Ascending aorta (tissue), 2 donors: ENCODE data around the gene HIGD2A. TPM values are rescaled to one million over a fixed set of nuclear protein-coding genes. Genes with fewer than 3 reads are reported as not detected.

Experiments
- DNase-seq, 2 donors: peaks; one replicate each; pipeline ENCODE4 v3.0.0-alpha.2; 2019; ENCODE audit warnings: low spot score in 2 of 2
- H3K27ac ChIP-seq, 2 donors: fragments of 200-600 bp; sonication (generic); one replicate each; pipeline ENCODE4 v1.5.1; 2016 to 2017; ENCODE audit warnings: mild to moderate bottlenecking in 1 of 2
- H3K27me3 ChIP-seq: fragments of 200-600 bp; sonication (generic); one replicate; pipeline ENCODE4 v1.5.1; 2017
- H3K36me3 ChIP-seq, 2 donors: fragments of 200-600 bp; sonication (generic); one replicate each; pipeline ENCODE4 v1.5.1; 2016
- H3K4me1 ChIP-seq, 2 donors: fragments of 200-600 bp; sonication (generic); one replicate each; pipeline ENCODE4 v1.5.1; 2016 to 2017; ENCODE audit warnings: mild to moderate bottlenecking in 1 of 2
- H3K4me3 ChIP-seq, 2 donors: fragments of 200-600 bp; sonication (generic); one replicate each; pipeline ENCODE4 v1.5.1; 2016 to 2017; ENCODE audit warnings: mild to moderate bottlenecking in 1 of 2
- H3K9me3 ChIP-seq, 2 donors: fragments of 200-600 bp; sonication (generic); one replicate each; pipeline ENCODE4 v1.5.1; 2016
- intact Hi-C: fragments of 100-400 bp; cut with DNase I; formaldehyde crosslinking; loops from one replicate; pipeline ENCODE4 v1.15.1; 2023
- total RNA-seq: library from RNA; depleted of rRNA; stranded (reverse); fragments of >200 nt; gene quantifications from one replicate; pipeline ENCODE4 v1.1.0, GENCODE V29; 2016
- TF ChIP-seq, protein P1 (sequence below), 3 experiments: fragments of 200-600 bp in 2 of 3; fragments of 450-650 bp in 1 of 3; sonication (generic) in 2 of 3; IDR thresholded peaks; one replicate each; pipeline ENCODE4 v1.5.1; 2016 to 2019; ENCODE audit warnings: antibody characterized with exemption in 3 of 3, mild to moderate bottlenecking in 1 of 3, moderate library complexity in 1 of 3

HIGD2A gene
- total RNA-seq, 1 donor from 2014 or later: 36.7 TPM

DNA sequence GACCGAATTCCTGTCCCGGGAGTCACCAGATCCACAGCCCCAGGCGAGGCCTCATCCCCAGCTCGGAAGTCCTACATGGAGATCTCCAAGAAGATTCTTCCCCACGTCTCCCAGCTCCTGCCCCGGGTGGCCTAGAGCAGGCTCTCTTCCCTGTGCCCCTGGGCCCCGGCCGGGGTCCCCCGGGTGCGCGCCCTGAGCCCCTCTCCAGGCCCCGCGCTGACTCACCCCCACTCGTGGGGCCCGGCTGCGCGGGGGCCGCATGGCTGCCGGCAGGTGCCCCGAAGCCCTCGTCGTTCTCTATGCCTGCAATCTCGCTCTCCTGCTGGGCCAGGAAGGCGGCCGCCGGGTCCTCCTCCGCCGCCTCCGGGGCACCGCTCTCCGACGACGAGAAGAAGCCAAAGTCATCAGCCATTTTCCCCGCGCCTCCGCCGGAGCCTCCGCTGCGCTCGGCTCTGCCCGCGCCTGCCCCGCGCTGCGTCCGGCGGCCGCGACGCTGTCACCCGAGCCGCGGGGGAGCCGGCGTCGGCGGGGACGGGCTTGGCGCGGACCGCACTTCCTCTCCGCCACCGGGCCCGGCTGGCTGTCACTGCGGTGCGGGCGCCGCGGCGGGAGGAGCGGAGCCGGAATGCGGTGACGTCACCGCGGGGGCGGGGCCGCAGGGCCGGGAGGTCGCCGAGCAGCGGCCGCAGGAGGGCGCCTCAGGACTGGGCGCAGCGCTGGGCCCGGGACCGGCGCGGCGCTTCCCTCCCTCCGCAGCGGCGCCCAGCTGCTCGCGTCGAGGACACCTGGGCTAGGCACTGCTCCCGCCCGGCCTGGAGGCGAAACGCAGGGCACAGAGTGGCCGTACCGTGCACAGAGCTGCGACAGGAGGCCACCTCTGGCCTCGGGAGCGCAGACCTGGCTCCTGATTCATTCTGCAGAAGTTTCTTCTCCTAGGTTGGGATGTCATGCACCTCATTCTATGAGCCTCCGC, 27.7 kb downstream of the HIGD2A start, which contains the start of gene CLTB:
TSS of gene CLTB (minus strand) at position 588 of the 973 bp plus-strand sequence. CDS start at position 412, 176 bp downstream.
- Histone ChIP-seq H3K9me3 (no peaks in the 10 kb centered on the region), H3K27me3 (no peaks in the 10 kb centered on the region), H3K4me3 (peak within 1 kb of the TSS; percentile 64 to 71), H3K4me1 (peaks cover 0 to 32% of the 10 kb centered on the region in 2 donors), H3K27ac (peak within 1 kb of the TSS; percentile 80 to 92), H3K36me3 (no peaks in the 10 kb centered on the region)
- TF ChIP-seq, protein P1, sequence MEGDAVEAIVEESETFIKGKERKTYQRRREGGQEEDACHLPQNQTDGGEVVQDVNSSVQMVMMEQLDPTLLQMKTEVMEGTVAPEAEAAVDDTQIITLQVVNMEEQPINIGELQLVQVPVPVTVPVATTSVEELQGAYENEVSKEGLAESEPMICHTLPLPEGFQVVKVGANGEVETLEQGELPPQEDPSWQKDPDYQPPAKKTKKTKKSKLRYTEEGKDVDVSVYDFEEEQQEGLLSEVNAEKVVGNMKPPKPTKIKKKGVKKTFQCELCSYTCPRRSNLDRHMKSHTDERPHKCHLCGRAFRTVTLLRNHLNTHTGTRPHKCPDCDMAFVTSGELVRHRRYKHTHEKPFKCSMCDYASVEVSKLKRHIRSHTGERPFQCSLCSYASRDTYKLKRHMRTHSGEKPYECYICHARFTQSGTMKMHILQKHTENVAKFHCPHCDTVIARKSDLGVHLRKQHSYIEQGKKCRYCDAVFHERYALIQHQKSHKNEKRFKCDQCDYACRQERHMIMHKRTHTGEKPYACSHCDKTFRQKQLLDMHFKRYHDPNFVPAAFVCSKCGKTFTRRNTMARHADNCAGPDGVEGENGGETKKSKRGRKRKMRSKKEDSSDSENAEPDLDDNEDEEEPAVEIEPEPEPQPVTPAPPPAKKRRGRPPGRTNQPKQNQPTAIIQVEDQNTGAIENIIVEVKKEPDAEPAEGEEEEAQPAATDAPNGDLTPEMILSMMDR (IDR thresholded peaks at IDR 0.05): peak; percentile 23 to 97 (median 54)
- intact Hi-C loops: loop anchor here (1.0 to 5.0 kb wide), 5 partner anchors 27 to 231 kb away; partner anchors contain the start of genes FAF2, KIAA1191, RNF44 and TSPAN17
- peak; percentile 49 to 94 for DNase-seq

DNA sequence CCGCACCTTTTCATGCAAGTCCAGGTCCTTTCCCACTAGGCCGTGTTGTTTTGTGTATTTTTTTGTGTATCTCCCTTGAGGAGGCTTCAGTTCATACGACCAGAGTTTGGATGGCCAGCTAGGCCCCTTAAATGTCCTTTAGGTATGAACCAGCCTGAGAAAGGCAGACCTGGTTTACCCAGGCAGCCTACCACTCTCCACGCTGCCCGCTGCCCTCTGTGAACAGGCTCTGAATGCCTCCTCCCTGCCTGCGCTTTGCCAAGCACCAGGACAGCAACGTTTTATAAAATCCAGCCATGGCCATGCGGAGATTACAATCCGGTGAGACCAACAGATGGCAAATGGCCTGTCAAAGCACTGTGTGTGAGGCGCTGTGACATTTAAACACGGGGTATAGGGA, 28.4 kb downstream of the HIGD2A start:
- Histone ChIP-seq H3K4me1 (peaks cover 0 to 32% of the 10 kb centered on the region in 2 donors), H3K4me3 (peak overlapping the region; percentile 64 to 71), H3K9me3 (no peaks in the 10 kb centered on the region), H3K27ac (peak overlapping the region; percentile 69 to 80), H3K36me3 (no peaks in the 10 kb centered on the region), H3K27me3 (no peaks in the 10 kb centered on the region)
- intact Hi-C loops: loop anchor here (1.0 to 5.0 kb wide), 5 partner anchors 28 to 230 kb away; partner anchors contain the start of genes FAF2, KIAA1191, RNF44 and TSPAN17
- peak in 1 of 2 donors; percentile 71 for DNase-seq
- TF ChIP-seq, protein P1 (IDR thresholded peaks at IDR 0.05): no peak

DNA sequence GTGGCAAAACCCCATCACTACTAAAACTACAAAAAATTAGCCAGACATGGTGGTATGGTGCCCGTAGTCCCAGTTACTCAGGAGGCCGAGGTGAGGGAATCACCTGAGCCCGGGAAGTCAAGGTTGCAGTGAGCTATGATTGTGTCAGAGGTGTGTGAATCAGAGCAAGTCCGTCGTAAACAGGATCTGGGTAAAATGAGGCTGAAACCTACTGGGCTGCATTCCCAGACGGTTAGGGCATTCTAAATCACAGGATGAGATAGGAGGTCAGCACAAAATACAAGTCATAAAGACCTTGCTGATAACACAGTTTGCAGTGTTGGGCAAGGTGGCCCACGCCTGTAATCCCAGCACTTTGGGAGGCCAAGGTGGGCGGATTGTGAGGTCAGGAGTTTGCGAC, 29.7 kb downstream of the HIGD2A start:
- TF ChIP-seq, protein P1 (IDR thresholded peaks at IDR 0.05): no peak
- no peaks in the 10 kb centered on the region for H3K27me3 ChIP-seq
- H3K4me3 ChIP-seq: no peak overlapping the region
- H3K27ac ChIP-seq: no peak overlapping the region
- intact Hi-C loops: loop anchor here (5.0 kb wide), 1 partner anchor 56 kb away; the partner anchor contains the start of gene KIAA1191
- H3K9me3 ChIP-seq: no peaks in the 10 kb centered on the region
- no peaks in the 10 kb centered on the region for H3K36me3 ChIP-seq
- H3K4me1 ChIP-seq: peaks cover 0 to 31% of the 10 kb centered on the region in 2 donors
- DNase-seq: no peak

DNA sequence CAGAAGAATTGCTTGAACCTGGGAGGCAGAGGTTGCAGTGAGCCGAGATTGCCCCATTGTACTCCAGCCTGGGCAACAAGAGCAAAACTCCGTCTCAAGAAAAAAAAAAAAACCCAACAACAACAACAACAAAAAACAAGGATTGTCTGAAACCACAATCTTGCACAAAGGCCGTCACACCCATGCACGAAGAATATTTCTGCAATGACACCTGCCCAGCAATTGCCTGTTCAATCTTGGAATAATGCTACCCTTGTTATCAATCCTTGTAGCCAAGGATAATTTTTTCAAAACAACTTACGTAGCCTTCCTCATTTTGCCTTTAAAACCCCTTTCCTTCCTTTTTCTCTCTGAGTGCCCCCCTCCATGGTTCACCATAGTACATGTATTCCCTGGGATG, 31.5 kb downstream of the HIGD2A start:
- Histone ChIP-seq H3K9me3 (no peaks in the 10 kb centered on the region), H3K27ac (no peak overlapping the region), H3K4me3 (no peak overlapping the region), H3K27me3 (no peaks in the 10 kb centered on the region), H3K36me3 (no peaks in the 10 kb centered on the region), H3K4me1 (peaks cover 0 to 17% of the 10 kb centered on the region in 2 donors)
- intact Hi-C loops: no loop called here
- TF ChIP-seq, protein P1 (IDR thresholded peaks at IDR 0.05): no peak
- no peak for DNase-seq

DNA sequence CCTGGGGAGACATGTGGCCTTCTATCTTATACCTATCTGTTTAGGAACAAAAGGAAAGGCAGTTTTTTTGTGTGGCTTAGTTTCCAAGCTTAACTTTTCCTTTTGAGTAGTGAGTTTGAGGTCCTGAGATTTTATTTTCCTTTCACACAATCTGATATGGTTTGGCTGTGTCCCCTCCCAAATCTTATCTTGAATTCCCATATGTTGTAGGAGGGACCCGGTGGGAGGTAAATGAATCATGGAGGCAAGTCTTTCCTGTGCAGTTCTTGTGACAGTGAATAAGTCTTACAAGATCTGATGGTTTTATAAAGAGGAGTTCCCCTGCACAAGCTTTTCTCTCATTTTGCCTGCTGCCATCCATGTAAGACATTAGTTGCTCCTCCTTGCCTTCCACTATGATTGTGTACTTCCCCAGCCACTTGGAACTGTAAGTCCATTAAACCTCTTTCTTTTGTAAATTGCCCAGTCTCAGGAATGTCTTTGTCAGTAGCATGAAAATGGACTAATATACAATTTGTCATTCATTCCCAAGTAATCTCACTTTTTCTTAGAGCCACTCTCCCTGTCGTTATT, 32.5 kb downstream of the HIGD2A start:
- TF ChIP-seq, protein P1 (IDR thresholded peaks at IDR 0.05): no peak
- Histone ChIP-seq H3K27me3 (no peaks in the 10 kb centered on the region), H3K9me3 (no peaks in the 10 kb centered on the region), H3K4me3 (no peak overlapping the region), H3K36me3 (no peaks in the 10 kb centered on the region), H3K4me1 (peaks cover 0 to 16% of the 10 kb centered on the region in 2 donors), H3K27ac (no peak overlapping the region)
- intact Hi-C loops: no loop called here
- no peak for DNase-seq
